Skeletal muscle tissue (tissue), 4 donors: ENCODE data around the gene TAOK3. TPM values are rescaled to one million over a fixed set of nuclear protein-coding genes. Genes with fewer than 3 reads are reported as not detected.

Experiments
- H3K27ac ChIP-seq: one replicate; pipeline ENCODE4 v1.7.0; 2013; ENCODE audit warnings: mild to moderate bottlenecking, low read depth, low read length, inconsistent platforms
- H3K27me3 ChIP-seq, 3 donors: one replicate each; pipeline ENCODE4 v1.7.0; 2013; ENCODE audit warnings: low read length in 3 of 3; ENCODE audit not compliant: control insufficient read depth in 3 of 3, insufficient read depth in 3 of 3
- H3K36me3 ChIP-seq, 3 donors: one replicate each; pipeline ENCODE4 v1.7.0; 2013; ENCODE audit warnings: low read length in 3 of 3; ENCODE audit not compliant: control insufficient read depth in 3 of 3, insufficient read depth in 3 of 3
- H3K4me1 ChIP-seq, 3 donors: one replicate each; pipeline ENCODE4 v1.7.0; 2013; ENCODE audit warnings: low read length in 3 of 3, mild to moderate bottlenecking in 3 of 3; ENCODE audit not compliant: control insufficient read depth in 3 of 3, insufficient read depth in 3 of 3
- H3K4me3 ChIP-seq, 3 donors: one replicate each; pipeline ENCODE4 v1.7.0; 2013; ENCODE audit warnings: low read length in 3 of 3
- H3K9ac ChIP-seq, 3 donors: one replicate each; pipeline ENCODE4 v1.7.0; 2013; ENCODE audit warnings: low read length in 3 of 3, mild to moderate bottlenecking in 3 of 3, moderate library complexity in 2 of 3, low read depth in 1 of 3
- H3K9me3 ChIP-seq, 3 donors: one replicate each; pipeline ENCODE4 v1.7.0; 2013; ENCODE audit warnings: low read length in 3 of 3; ENCODE audit not compliant: control insufficient read depth in 3 of 3
- total RNA-seq: library from RNA; depleted of rRNA; stranded (reverse); fragments of >200 nt; gene quantifications from one replicate; pipeline ENCODE4 v1.2.3, GENCODE V29; 2014
- donor health status: Osteomylitis.

Gene TAOK3
- total RNA-seq, 1 donor from 2014 or later = 9.4 TPM

- H3K4me3 ChIP-seq = no peak overlapping the region
- no peaks in the 10 kb centered on the region for H3K9me3 ChIP-seq
- peaks cover 30 to 50% (median 43%) of the 10 kb centered on the region in 3 donors for H3K36me3 ChIP-seq
- H3K4me1 ChIP-seq = no peaks in the 10 kb centered on the region
- H3K9ac ChIP-seq = no peak overlapping the region
- no peak overlapping the region for H3K27ac ChIP-seq
- no peaks in the 10 kb centered on the region for H3K27me3 ChIP-seq
Measured at GRCh38 chr12:118175823-118176447, 196.8 kb downstream of the TAOK3 start.

DNA sequence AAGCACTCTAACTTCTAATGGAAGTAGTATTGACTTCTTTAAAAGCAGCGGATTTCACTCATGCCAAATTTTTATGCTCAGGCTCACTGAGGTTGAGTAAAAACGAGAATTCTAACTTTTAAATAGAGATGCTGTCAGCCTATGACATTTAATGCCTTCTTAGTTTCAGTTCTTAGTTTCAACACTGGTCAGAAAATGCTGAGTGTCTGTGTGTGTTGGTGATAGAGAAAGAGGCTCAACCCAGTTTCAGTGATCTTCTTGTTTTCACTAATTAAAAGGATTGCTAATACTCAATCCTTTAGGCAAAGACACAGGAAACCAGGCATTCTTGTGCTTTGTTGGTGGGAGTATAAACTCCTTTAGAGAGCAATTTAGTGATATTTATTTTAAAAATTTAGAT lies 205.8 kb downstream of the TAOK3 start:
- Histone ChIP-seq H3K9me3 (no peaks in the 10 kb centered on the region), H3K27ac (no peak overlapping the region), H3K27me3 (no peaks in the 10 kb centered on the region), H3K9ac (no peak overlapping the region), H3K4me1 (no peaks in the 10 kb centered on the region), H3K36me3 (peaks cover 19 to 33% (median 23%) of the 10 kb centered on the region in 3 donors), H3K4me3 (no peak overlapping the region)

GRCh38 chr12:118164798-118165486 lies 207.8 kb downstream of the TAOK3 start:
- H3K4me3 ChIP-seq = no peak overlapping the region
- no peaks in the 10 kb centered on the region for H3K27me3 ChIP-seq
- no peak overlapping the region for H3K9ac ChIP-seq
- H3K27ac ChIP-seq = no peak overlapping the region
- peaks cover 21 to 36% (median 23%) of the 10 kb centered on the region in 3 donors for H3K36me3 ChIP-seq
- H3K9me3 ChIP-seq = no peaks in the 10 kb centered on the region
- no peaks in the 10 kb centered on the region for H3K4me1 ChIP-seq

DNA sequence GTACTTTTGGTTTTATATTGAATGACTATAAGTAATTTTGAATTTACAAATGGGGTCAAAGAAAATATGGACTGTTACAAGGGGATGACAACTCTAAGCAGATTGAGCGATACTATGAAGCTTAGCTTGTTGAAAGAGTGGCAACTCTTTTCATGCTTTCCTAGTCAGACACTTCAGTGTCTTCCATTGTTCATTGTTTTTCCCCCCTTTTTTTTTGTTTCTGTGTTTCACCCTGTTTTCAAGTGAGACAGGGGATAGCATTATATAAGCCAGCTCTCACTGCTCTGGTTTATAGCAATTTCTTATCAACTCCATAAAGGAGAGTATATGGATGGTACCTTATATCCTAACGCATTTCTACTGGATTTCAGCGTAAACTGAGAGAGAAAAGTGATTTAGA lies 212.2 kb downstream of the TAOK3 start:
- Histone ChIP-seq H3K9ac (no peak overlapping the region), H3K4me3 (no peak overlapping the region), H3K27me3 (no peaks in the 10 kb centered on the region), H3K36me3 (peaks cover 28 to 45% (median 38%) of the 10 kb centered on the region in 3 donors), H3K4me1 (no peaks in the 10 kb centered on the region), H3K9me3 (no peaks in the 10 kb centered on the region), H3K27ac (no peak overlapping the region)

DNA sequence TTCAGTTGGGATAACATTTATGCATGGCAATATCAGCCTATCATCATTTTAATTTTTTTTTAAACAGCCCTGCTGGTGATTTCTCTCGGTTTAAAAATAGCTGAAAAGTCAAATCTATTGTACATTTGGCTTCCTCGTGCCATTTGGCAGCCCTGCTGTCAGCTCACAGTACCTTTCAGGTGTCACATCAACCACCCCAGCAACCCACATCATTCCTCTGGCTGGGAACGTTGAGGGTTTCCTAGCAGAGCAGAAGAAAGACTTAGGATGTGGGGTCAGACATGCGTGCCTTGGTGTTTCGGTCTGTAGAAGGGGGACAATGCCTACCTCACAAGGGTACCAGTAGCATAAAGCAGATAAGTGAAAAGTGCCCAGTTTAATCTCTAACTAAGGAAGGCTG lies 221.0 kb downstream of the TAOK3 start:
- Histone ChIP-seq H3K4me1 (peaks cover 0 to 3% (median 2%) of the 10 kb centered on the region in 3 donors), H3K27me3 (no peaks in the 10 kb centered on the region), H3K4me3 (no peak overlapping the region), H3K36me3 (peaks cover 11 to 28% (median 26%) of the 10 kb centered on the region in 3 donors), H3K9ac (no peak overlapping the region), H3K9me3 (no peaks in the 10 kb centered on the region), H3K27ac (no peak overlapping the region)

DNA sequence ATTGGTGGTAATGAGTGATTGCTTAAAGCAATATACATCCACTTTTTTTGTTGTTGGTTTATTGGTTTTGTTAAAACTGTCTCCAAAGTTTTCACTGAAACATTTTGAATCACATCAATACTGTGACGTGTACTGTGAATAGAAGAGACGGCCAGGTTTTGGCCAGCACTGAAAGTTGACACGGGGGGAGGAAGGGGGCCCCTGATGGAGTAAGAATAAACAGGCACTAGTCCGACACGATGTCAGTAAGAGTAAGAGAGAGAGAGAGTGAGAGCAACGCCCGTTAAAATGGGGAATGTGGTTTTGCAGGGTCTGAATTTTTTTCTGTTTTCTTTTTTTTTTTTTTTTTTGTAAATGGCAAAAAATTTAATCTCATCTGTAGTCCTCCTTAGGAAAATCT lies 222.1 kb downstream of the TAOK3 start:
- H3K27ac ChIP-seq = no peak overlapping the region
- H3K36me3 ChIP-seq = peaks cover 14 to 31% (median 28%) of the 10 kb centered on the region in 3 donors
- H3K27me3 ChIP-seq = no peaks in the 10 kb centered on the region
- H3K9ac ChIP-seq = no peak overlapping the region
- no peaks in the 10 kb centered on the region for H3K9me3 ChIP-seq
- H3K4me1 ChIP-seq = peaks cover 0 to 3% (median 2%) of the 10 kb centered on the region in 3 donors
- H3K4me3 ChIP-seq = no peak overlapping the region

DNA sequence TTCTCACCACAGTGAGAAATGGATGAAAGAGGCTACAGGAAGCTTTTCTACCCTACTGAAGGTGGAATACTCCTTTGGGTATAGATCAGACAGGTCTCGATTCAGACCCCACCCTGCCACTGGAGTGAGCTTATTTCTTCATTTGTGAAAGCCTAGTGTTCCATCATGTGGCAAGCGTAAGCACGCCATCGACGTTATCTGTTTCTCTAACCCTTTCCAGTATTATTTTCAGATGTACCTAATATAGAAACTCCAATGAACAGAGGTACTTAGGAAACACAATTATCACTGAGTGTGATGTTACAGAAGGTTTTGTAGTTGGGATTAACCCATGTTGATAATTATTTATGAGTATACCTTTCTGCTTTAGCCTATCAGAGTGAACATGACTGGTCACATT lies 224.4 kb downstream of the TAOK3 start:
- no peak overlapping the region for H3K27ac ChIP-seq
- peaks cover 30 to 46% (median 43%) of the 10 kb centered on the region in 3 donors for H3K36me3 ChIP-seq

DNA sequence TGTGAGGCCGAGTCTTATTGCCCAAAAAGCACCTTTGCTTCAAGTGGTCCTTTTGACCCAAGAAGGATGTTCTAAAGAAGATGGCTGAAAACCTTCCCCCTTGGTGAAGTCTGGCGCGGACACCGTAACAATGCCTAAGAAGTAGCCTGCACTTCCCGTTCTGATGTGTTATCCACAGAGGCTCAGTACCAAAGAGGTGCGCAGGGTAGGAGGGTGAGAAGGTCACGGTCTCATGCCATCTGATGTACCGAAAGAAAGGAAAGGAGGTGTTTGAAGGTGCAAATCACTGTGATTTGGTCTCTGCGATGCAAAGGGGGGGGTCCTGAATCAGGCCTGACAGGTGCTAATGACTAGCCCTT lies 226.9 kb downstream of the TAOK3 start:
- Histone ChIP-seq H3K4me1 (peaks cover 0 to 3% (median 2%) of the 10 kb centered on the region in 3 donors), H3K27me3 (no peaks in the 10 kb centered on the region), H3K27ac (no peak overlapping the region), H3K36me3 (peaks cover 32 to 49% (median 40%) of the 10 kb centered on the region in 3 donors), H3K9me3 (no peaks in the 10 kb centered on the region), H3K4me3 (no peak overlapping the region), H3K9ac (no peak overlapping the region)

More for the DNA sequence above, 224.4 kb downstream of the TAOK3 start:
- no peaks in the 10 kb centered on the region for H3K27me3 ChIP-seq
- H3K9ac ChIP-seq = no peak overlapping the region
- no peaks in the 10 kb centered on the region for H3K9me3 ChIP-seq
- no peak overlapping the region for H3K4me3 ChIP-seq
- peaks cover 0 to 3% (median 2%) of the 10 kb centered on the region in 3 donors for H3K4me1 ChIP-seq

GRCh38 chr12:118145113-118145797 lies 227.5 kb downstream of the TAOK3 start:
- Histone ChIP-seq H3K9me3 (no peaks in the 10 kb centered on the region), H3K4me1 (peaks cover 0 to 3% (median 2%) of the 10 kb centered on the region in 3 donors), H3K27me3 (no peaks in the 10 kb centered on the region), H3K36me3 (peaks cover 35 to 53% (median 46%) of the 10 kb centered on the region in 3 donors), H3K4me3 (no peak overlapping the region), H3K9ac (no peak overlapping the region), H3K27ac (no peak overlapping the region)

DNA sequence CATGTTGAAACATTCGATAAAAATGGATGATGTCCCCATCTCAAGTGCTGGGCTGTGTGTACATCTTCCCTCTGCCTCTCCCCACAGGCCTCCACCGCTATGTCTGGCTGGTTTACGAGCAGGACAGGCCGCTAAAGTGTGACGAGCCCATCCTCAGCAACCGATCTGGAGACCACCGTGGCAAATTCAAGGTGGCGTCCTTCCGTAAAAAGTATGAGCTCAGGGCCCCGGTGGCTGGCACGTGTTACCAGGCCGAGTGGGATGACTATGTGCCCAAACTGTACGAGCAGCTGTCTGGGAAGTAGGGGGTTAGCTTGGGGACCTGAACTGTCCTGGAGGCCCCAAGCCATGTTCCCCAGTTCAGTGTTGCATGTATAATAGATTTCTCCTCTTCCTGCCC lies 228.2 kb downstream of the TAOK3 start:
- no peaks in the 10 kb centered on the region for H3K27me3 ChIP-seq
- no peaks in the 10 kb centered on the region for H3K9me3 ChIP-seq

More for the DNA sequence above, 228.2 kb downstream of the TAOK3 start:
- Histone ChIP-seq H3K9ac (no peak overlapping the region), H3K27ac (no peak overlapping the region), H3K4me3 (no peak overlapping the region), H3K4me1 (peaks cover 2 to 5% (median 5%) of the 10 kb centered on the region in 3 donors), H3K36me3 (peaks cover 39 to 57% (median 47%) of the 10 kb centered on the region in 3 donors)
